Adrenal gland (tissue), 12 donors: ENCODE measurements around the gene ADGRB3. TPM values are rescaled to one million over a fixed set of nuclear protein-coding genes. Genes with fewer than 3 reads are reported as not detected.

ENCODE experiments used
- DNase-seq, 7 donors: peaks; one replicate each; pipeline ENCODE4 v3.0.0-alpha.2; 2019 to 2020
- H3K27ac ChIP-seq, 5 donors: fragments of 200-600 bp; sonication (generic) in 4 of 5; 1 replicate in 3 of 5; 2 replicates in 2 of 5; pipeline versions ENCODE4 v1.5.1 to v1.8.0; 2016 to 2020; ENCODE audit warnings: mild to moderate bottlenecking in 1 of 5
- H3K27me3 ChIP-seq: fragments of 200-600 bp; 2 replicates; pipeline ENCODE4 v1.8.0; 2021
- H3K36me3 ChIP-seq, 2 donors: fragments of 200-600 bp; replicated peaks in 1 of 2; 1 replicate in 1 of 2; 2 replicates in 1 of 2; pipeline versions ENCODE4 v1.5.1 to v1.8.0; 2018 to 2022
- H3K4me1 ChIP-seq, 2 donors: fragments of 200-600 bp; replicated peaks in 1 of 2; 1 replicate in 1 of 2; 2 replicates in 1 of 2; pipeline versions ENCODE4 v1.5.1 to v1.8.0; 2018 to 2021
- H3K4me3 ChIP-seq, 4 donors: fragments of 200-600 bp; sonication (generic) in 3 of 4; one replicate each; pipeline ENCODE4 v1.5.1; 2016 to 2018
- H3K9me3 ChIP-seq, 3 donors: fragments of 200-600 bp; sonication (generic) in 1 of 3; replicated peaks in 1 of 3; 1 replicate in 2 of 3; 2 replicates in 1 of 3; pipeline versions ENCODE4 v1.5.1 to v1.8.0; 2016 to 2021
- POLR2A ChIP-seq, 2 donors: fragments of 450-650 bp; IDR thresholded peaks; one replicate each; pipeline ENCODE4 v1.6.1; 2017; ENCODE audit warnings: antibody characterized with exemption in 2 of 2, mild to moderate bottlenecking in 2 of 2, moderate library complexity in 1 of 2
- WGBS, 4 donors: extraction: QIAGEN DNeasy Blood & Tissue Kit in 2 of 4; methylation state at CpG; one replicate each; pipeline versions ENCODE4 v1.1.5 to v1.1.7; 2013 to 2017; 5-methylcytosine and 5-hydroxymethylcytosine counted together
- intact Hi-C, 2 donors: fragments of 100-400 bp; cut with DNase I; formaldehyde crosslinking; loops; one replicate each; pipeline versions ENCODE4 v1.14.1 to v1.15.0; 2022 to 2023
- polyA plus RNA-seq, 3 donors: library from polyadenylated mRNA; stranded (reverse); fragments of 200-250 nt in 2 of 3; fragments of 350-450 nt in 1 of 3; fragmentation: Illumina TruSeq in 1 of 3; extraction: RNeasy Lipid Tissue Mini Kit (QIAGEN cat#74804) in 1 of 3; gene quantifications; one replicate each; pipeline ENCODE4 v1.2.3, GENCODE V29; 2013 to 2014
- total RNA-seq, 9 donors: library from RNA; depleted of rRNA in 4 of 9; stranded (reverse); fragments of >200 nt in 4 of 9; fragments of 120-200 nt in 1 of 9; fragmentation: NEBNext Ultra II Directional in 1 of 9; extraction: Animal tissue kit (Norgen Biotek cat#: 25700) in 1 of 9; gene quantifications; one replicate each; pipeline versions ENCODE4 v1.1.0 to v1.2.4, GENCODE V29; 2013 to 2023
- TF ChIP-seq, protein P1 (sequence below), 6 experiments: fragments of 450-650 bp in 4 of 6; fragments of 200-600 bp in 2 of 6; sonication (generic) in 1 of 6; IDR thresholded peaks; 1 replicate in 5 of 6; 2 replicates in 1 of 6; pipeline versions ENCODE4 v1.5.1 to v1.8.0; 2016 to 2021; ENCODE audit warnings: antibody characterized with exemption in 6 of 6, mild to moderate bottlenecking in 2 of 6, moderate library complexity in 1 of 6
- donor health status: healthy with polysubstance abuse.
- donor health status: Bipolar disorder and iron deficiency.
- donor health status: DM: yes; HTN: yes; CAD: no.
- donor health status: DM: no; HTN: no; CAD: no.
- donor health status: DM: no; HTN: no; CAD: no.
- donor health status: DM: yes; HTN: yes; CAD: no.

ADGRB3 gene
- total and polyA plus RNA-seq, 12 donors = 1.3 to 9.0 (median 3.1) TPM

DNA sequence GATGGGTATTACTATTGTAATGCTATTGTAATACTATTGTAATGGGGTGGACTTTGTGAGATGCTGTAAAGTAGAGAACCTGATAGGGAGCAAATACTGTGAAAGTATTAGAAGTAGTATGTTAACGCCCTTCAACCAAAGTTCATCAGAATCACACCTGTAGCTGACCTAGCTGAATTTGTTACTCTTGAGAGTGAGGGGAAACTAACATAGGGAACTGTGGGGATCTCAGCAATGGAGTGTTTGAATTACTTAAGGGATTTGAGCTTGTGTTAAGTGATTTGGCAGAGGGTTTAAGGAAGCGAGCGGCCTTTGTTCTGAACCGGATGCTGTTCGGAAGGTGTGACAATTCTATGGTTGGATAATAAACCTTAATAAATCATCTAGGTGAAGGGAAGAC, 312.6 kb downstream of the ADGRB3 start:
- TF ChIP-seq POLR2A (IDR thresholded peaks at IDR 0.05) = no peak
- TF ChIP-seq, protein P1, sequence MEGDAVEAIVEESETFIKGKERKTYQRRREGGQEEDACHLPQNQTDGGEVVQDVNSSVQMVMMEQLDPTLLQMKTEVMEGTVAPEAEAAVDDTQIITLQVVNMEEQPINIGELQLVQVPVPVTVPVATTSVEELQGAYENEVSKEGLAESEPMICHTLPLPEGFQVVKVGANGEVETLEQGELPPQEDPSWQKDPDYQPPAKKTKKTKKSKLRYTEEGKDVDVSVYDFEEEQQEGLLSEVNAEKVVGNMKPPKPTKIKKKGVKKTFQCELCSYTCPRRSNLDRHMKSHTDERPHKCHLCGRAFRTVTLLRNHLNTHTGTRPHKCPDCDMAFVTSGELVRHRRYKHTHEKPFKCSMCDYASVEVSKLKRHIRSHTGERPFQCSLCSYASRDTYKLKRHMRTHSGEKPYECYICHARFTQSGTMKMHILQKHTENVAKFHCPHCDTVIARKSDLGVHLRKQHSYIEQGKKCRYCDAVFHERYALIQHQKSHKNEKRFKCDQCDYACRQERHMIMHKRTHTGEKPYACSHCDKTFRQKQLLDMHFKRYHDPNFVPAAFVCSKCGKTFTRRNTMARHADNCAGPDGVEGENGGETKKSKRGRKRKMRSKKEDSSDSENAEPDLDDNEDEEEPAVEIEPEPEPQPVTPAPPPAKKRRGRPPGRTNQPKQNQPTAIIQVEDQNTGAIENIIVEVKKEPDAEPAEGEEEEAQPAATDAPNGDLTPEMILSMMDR (IDR thresholded peaks at IDR 0.05) = no peak
- 84 to 89% (median 86%) methylated on average over 5 of the region's 5 CpGs for WGBS, 4 donors
- Histone ChIP-seq H3K27ac (no peak overlapping the region), H3K4me1 (no peaks in the 10 kb centered on the region), H3K27me3 (no peaks in the 10 kb centered on the region), H3K4me3 (no peak overlapping the region), H3K36me3 (no peaks in the 10 kb centered on the region), H3K9me3 (no peaks in the 10 kb centered on the region)
- intact Hi-C loops = no loop called here
- no peak for DNase-seq

DNA sequence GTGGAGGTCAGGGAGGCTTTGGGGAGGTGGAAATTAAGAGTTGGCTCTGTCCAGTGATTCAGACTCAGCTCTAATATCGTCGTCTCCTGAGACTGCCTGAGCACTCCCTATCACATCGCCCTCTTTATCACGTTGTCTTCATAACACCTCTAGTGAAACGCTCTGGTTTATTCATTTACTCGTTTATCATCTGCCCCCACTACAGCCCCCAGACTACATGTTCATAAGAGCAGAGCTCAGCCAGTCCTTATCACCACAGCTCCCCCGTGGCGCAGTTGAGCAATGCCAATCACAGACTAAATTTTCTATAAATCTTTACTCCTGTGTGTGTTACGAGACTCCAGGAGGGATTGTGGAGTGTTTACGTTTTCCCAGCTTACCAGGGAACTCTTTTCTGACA, 316.2 kb downstream of the ADGRB3 start:
- no peaks in the 10 kb centered on the region for H3K9me3 ChIP-seq
- no peaks in the 10 kb centered on the region for H3K27me3 ChIP-seq
- H3K4me1 ChIP-seq = no peaks in the 10 kb centered on the region
- no peak overlapping the region for H3K27ac ChIP-seq
- peak in 1 of 7 donors; percentile 6 for DNase-seq
- TF ChIP-seq POLR2A (IDR thresholded peaks at IDR 0.05) = no peak
- TF ChIP-seq, protein P1 (IDR thresholded peaks at IDR 0.05) = no peak
- WGBS, 4 donors = 38 to 48% (median 38%) methylated on average over 10 of the region's 10 CpGs
- H3K4me3 ChIP-seq = no peak overlapping the region
- intact Hi-C loops = no loop called here
- H3K36me3 ChIP-seq = no peaks in the 10 kb centered on the region

DNA sequence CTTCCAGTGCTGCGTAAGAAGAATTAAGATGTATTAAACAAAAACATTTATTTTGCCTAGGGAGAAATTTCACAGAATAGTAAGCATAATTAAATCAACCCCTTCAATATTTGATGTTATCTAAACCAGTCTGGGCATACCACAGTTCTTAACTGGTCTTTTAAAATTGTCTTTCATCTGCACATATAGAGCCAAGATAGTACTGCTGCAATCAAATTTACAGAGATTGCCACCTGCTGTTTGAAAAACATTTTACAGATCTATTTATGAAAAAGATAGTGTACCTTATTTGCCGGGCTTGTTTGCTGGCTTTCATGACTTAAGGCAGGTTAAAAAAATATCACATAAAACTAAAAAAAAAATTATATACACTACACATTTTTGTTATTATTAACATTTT, 323.2 kb downstream of the ADGRB3 start:
- Histone ChIP-seq H3K27ac (no peak overlapping the region), H3K9me3 (no peaks in the 10 kb centered on the region), H3K27me3 (no peaks in the 10 kb centered on the region), H3K4me1 (no peaks in the 10 kb centered on the region), H3K4me3 (no peak overlapping the region), H3K36me3 (no peaks in the 10 kb centered on the region)
- 50 to 56% (median 54%) methylated on average over 2 of the region's 2 CpGs for WGBS, 4 donors
- no peak for DNase-seq
- TF ChIP-seq, protein P1 (IDR thresholded peaks at IDR 0.05) = peak in 4 of 6 experiments; percentile 16 to 43 (median 32)
- TF ChIP-seq POLR2A (IDR thresholded peaks at IDR 0.05) = no peak
- intact Hi-C loops = no loop called here

DNA sequence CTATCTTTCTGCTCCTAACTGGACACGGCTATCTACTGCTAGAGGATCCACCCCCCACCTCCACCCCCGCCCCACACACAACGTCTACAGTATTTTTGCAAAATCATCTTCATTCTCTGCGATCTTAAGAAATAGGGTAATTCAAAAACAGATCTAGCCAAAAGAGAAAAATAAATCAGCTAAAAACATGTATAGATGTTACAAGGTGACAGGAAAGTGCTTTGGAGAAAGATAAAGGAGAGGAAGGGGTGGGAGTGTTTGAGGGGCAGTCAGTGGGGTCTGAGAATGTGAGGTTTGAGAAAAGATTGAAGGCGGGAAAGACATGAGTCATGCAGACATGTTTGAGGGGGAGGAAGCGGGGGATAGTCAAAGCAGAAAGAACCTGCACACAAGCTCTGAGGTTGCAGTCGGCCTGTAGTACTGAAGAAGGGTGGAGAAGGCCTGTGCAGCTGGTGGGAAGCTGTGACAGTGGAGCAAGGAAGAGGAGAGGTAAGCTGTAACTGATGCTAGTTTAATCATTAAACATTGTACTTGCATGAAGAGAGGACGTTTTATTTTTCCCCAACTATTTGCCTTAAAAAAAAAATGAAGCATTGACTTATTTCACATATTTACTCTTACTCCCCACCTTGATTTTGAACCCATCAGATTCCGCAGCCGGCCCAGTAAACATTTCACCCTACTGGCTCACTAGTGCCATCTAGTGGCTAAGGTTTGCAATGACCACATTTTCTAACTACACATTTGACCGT, 332.6 kb downstream of the ADGRB3 start:
- Histone ChIP-seq H3K27ac (no peak overlapping the region), H3K9me3 (no peaks in the 10 kb centered on the region), H3K4me3 (no peak overlapping the region), H3K4me1 (no peaks in the 10 kb centered on the region), H3K36me3 (no peaks in the 10 kb centered on the region), H3K27me3 (no peaks in the 10 kb centered on the region)
- 34 to 40% (median 37%) methylated on average over 11 of the region's 11 CpGs for WGBS, 4 donors
- intact Hi-C loops = loop anchor here in 1 of 2 donors (2.0 kb wide), 1 partner anchor 329 kb away; no protein-coding TSS in a partner anchor
- no peak for TF ChIP-seq POLR2A (IDR thresholded peaks at IDR 0.05)
- TF ChIP-seq, protein P1 (IDR thresholded peaks at IDR 0.05) = peak; percentile 71 to 95 (median 81)
- peak; percentile 49 to 81 (median 64) for DNase-seq
